ENCODE results near the gene VSTM5. TPM values are rescaled to one million over a fixed set of nuclear protein-coding genes. Genes with fewer than 3 reads are reported as not detected.

VSTM5 gene
- total RNA-seq, 4 donors from 2014 or later = 0.90 to 8.2 (median 2.7) TPM

DNA sequence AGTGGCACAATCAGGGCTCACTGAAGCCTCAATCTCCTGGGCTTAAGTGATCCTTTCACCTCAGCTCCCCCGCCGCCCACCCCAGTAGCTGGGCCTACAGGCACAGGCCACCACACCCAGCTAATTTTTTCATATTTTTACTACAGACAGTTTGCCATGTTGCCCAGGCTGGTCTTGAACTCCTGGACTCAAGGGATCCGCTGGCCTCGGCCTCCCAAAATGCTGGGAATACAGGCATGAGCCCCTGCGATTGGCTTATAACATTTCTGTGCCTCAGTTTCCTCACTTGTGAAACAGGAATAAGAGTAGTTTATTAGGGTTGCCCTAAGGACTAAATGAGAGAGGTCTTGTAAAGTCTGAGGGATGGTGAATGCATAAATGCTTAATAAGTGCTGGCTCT, 1.2 kb downstream of the VSTM5 start:
- Histone ChIP-seq H3K4me3 (no peak overlapping the region), H3K4me1 (peaks cover 0 to 13% (median 0%) of the 10 kb centered on the region in 4 donors), H3K27ac (no peak overlapping the region), H3K9me3 (no peaks in the 10 kb centered on the region), H3K27me3 (no peaks in the 10 kb centered on the region), H3K36me3 (no peaks in the 10 kb centered on the region)
- TF ChIP-seq POLR2A (IDR thresholded peaks at IDR 0.05) = no peak
- no peak for TF ChIP-seq EP300 (IDR thresholded peaks at IDR 0.05)
- TF ChIP-seq, protein P1, sequence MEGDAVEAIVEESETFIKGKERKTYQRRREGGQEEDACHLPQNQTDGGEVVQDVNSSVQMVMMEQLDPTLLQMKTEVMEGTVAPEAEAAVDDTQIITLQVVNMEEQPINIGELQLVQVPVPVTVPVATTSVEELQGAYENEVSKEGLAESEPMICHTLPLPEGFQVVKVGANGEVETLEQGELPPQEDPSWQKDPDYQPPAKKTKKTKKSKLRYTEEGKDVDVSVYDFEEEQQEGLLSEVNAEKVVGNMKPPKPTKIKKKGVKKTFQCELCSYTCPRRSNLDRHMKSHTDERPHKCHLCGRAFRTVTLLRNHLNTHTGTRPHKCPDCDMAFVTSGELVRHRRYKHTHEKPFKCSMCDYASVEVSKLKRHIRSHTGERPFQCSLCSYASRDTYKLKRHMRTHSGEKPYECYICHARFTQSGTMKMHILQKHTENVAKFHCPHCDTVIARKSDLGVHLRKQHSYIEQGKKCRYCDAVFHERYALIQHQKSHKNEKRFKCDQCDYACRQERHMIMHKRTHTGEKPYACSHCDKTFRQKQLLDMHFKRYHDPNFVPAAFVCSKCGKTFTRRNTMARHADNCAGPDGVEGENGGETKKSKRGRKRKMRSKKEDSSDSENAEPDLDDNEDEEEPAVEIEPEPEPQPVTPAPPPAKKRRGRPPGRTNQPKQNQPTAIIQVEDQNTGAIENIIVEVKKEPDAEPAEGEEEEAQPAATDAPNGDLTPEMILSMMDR (IDR thresholded peaks at IDR 0.05) = no peak
- DNase-seq (ENCODE audit: low spot score in 2 of 2) = no peak
- 93 to 96% methylated on average over 5 of the region's 5 CpGs for WGBS, 2 donors

DNA sequence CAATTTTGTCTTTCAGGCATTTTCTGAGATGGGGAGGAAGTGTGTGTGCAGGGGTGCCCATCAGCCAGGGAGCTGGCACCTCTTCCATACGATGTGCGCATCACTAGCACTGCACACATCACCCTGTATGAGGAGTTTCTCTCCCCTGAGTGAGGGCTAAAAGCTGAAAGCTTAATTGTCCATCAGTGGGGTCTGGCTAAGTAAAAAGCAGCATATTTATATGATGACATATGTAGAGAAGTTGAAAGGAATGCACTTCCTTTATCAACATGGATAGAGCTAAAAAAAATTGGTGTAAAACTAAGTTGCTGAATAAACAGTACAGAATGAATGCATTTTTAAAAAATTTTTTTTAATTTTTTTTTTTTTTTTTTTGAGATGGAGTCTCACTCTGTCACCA, 4.0 kb downstream of the VSTM5 start:
- DNase-seq (ENCODE audit: low spot score in 2 of 2) = no peak
- peaks cover 0 to 13% (median 0%) of the 10 kb centered on the region in 4 donors for H3K4me1 ChIP-seq
- no peaks in the 10 kb centered on the region for H3K27me3 ChIP-seq
- H3K4me3 ChIP-seq = no peak overlapping the region
- H3K27ac ChIP-seq = no peak overlapping the region
- no peaks in the 10 kb centered on the region for H3K36me3 ChIP-seq
- H3K9me3 ChIP-seq = no peaks in the 10 kb centered on the region
- WGBS, 2 donors = 58 to 65% methylated on average over 2 of the region's 2 CpGs
- TF ChIP-seq, protein P1 (IDR thresholded peaks at IDR 0.05) = no peak

DNA sequence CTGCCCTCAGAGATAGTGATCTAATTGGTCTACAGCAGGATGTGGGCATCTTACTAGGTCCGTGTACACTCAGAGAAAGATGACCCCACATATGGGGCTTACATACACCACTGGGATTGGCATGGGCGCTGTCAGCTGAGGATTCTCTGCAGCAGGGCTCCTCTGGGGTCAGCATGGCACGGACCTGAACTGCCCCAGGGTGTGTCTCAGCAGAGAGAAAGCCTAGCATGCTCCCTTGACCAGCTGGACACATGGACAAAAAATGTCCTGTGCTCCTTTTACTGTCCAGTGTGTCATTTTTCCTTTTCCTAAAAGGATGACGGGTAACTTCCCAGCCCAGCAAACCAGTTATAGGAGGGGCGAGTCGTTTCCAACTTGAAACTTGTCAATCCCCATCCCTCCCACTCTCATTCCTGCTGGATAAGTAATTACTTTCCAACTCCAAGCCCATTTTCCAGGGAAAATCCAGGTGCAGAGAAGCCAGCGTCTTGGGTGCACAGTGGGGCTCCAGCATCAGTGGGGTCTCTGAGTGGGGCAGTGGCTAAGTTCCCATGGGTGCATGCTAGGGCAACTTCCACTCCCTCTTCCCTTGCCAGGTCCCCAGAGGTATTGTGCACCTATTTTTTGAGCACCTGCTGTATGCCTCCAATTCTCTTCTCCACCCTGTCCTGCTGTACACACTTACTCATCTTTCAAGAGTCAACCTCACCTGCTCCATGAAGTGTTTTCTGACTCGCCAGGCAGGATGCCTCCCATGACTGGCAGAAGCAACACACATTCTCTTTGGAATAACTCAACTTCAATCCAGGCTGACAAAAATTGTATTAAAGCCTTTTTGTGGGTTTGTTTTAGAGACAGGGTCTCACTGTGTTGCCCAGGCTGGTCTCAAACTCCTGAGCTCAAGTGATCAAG, 5.0 kb downstream of the VSTM5 start:
- TF ChIP-seq EP300 (IDR thresholded peaks at IDR 0.05) (no peak), POLR2A (IDR thresholded peaks at IDR 0.05) (no peak)
- TF ChIP-seq, protein P1 (IDR thresholded peaks at IDR 0.05) = no peak
- Histone ChIP-seq H3K4me3 (no peak overlapping the region), H3K36me3 (no peaks in the 10 kb centered on the region), H3K4me1 (peaks cover 0 to 8% (median 0%) of the 10 kb centered on the region in 4 donors), H3K27ac (no peak overlapping the region), H3K27me3 (no peaks in the 10 kb centered on the region), H3K9me3 (no peaks in the 10 kb centered on the region)
- WGBS, 2 donors = 68 to 85% methylated on average over 8 of the region's 8 CpGs
- no peak for DNase-seq (ENCODE audit: low spot score in 2 of 2)

DNA sequence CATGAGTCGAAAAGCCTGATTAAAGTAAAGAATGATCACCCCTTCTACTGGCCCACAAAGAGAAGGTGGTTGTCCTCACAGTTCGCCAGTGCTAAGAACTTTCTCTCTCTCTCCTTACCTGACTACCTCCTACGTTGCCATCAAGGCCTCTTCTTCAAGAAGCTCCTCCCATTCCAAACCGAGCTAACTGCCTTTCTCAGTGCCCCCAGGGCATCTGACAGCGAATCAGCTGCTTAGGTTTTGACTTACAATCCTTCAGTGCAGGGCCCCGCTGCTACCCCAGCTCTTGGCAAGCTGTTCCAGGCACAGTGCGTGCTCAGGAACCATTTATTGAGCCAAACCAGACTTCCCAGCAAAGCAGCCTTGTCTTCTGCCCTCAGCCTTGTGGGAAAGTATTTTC, 5.8 kb downstream of the VSTM5 start:
- Histone ChIP-seq H3K36me3 (no peaks in the 10 kb centered on the region), H3K9me3 (no peaks in the 10 kb centered on the region), H3K27me3 (no peaks in the 10 kb centered on the region), H3K27ac (no peak overlapping the region), H3K4me3 (no peak overlapping the region), H3K4me1 (no peaks in the 10 kb centered on the region)
- no peak for TF ChIP-seq EP300 (IDR thresholded peaks at IDR 0.05)
- TF ChIP-seq, protein P1 (IDR thresholded peaks at IDR 0.05) = no peak
- TF ChIP-seq POLR2A (IDR thresholded peaks at IDR 0.05) = no peak
- WGBS, 2 donors = 56 to 61% methylated on average over 6 to 7 of the region's 7 CpGs
- no peak for DNase-seq (ENCODE audit: low spot score in 2 of 2)

DNA sequence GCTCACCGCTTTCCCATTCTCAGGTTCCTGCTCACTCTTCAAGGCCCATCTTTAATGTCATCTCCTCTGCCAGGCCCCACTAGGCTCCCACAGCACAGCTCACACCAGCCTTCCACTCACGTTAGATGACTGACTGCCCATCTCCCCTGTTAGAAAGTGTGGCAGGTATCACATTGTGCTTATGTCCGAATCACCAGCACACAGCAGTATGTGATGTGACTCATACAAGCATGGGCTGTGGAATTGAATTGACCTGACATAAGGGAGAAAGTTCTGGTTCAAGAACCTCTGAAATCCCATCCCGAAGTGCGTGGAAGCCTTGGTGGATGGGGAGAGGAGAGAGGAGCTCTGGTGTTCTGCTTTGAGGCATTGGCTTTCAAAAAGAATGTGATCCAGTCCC, 6.5 kb downstream of the VSTM5 start:
- Histone ChIP-seq H3K4me3 (no peak overlapping the region), H3K27me3 (no peaks in the 10 kb centered on the region), H3K27ac (no peak overlapping the region), H3K4me1 (no peaks in the 10 kb centered on the region), H3K36me3 (no peaks in the 10 kb centered on the region), H3K9me3 (no peaks in the 10 kb centered on the region)
- TF ChIP-seq EP300 (IDR thresholded peaks at IDR 0.05) (no peak), POLR2A (IDR thresholded peaks at IDR 0.05) (no peak)
- TF ChIP-seq, protein P1 (IDR thresholded peaks at IDR 0.05) = no peak
- WGBS, 2 donors = 92 to 96% methylated on average over 5 of the region's 5 CpGs
- no peak for DNase-seq (ENCODE audit: low spot score in 2 of 2)
